ENCODE results near the gene NAA60.
A peak's percentile ranks its signal among the peaks of the same experiment; 100 is the strongest.

NAA60 gene

GRCh38 chr16:3444032-3444388 lies 530 bp downstream of the NAA60 start (continued):
- TF ChIP-seq ZNF747 (tag by site-specific recombination; IDR thresholded peaks at IDR 0.05) (no peak), ZBTB6 (tag by site-specific recombination; IDR thresholded peaks at IDR 0.05) (peak; percentile 65; the same call in 1 of the 2 replicates), ZFP37 (tag by site-specific recombination; IDR thresholded peaks at IDR 0.05) (0 out of 2 replicates have a peak, but pooled peaks have one; percentile 22), HOXD13 (CRISPR knock-in tag; IDR thresholded peaks at IDR 0.05; ENCODE audit: borderline replicate concordance) (no peak), ZNF529 (tag by site-specific recombination; IDR thresholded peaks at IDR 0.05; ENCODE audit: insufficient replicate concordance) (no peak), ZBTB20 (tag by site-specific recombination; IDR thresholded peaks at IDR 0.05) (peak; percentile 93), ZFP41 (tag by site-specific recombination; IDR thresholded peaks at IDR 0.05; ENCODE audit: borderline replicate concordance) (no peak), SP2 (tag by site-specific recombination; IDR thresholded peaks at IDR 0.05) (peak; percentile 29; the same call in 1 of the 2 replicates), ZNF558 (tag by site-specific recombination; IDR thresholded peaks at IDR 0.05) (no peak), ZNF138 (tag by site-specific recombination; IDR thresholded peaks at IDR 0.05; ENCODE audit: borderline replicate concordance) (no peak), ZNF501 (tag by site-specific recombination; IDR thresholded peaks at IDR 0.05) (no peak), ZNF670 (tag by site-specific recombination; IDR thresholded peaks at IDR 0.05; ENCODE audit: low read depth) (no peak), KLF9 (tag by site-specific recombination; IDR thresholded peaks at IDR 0.05; ENCODE audit: low read depth) (no peak), ZNF621 (tag by site-specific recombination; IDR thresholded peaks at IDR 0.05) (no peak)

GRCh38 chr16:3454093-3454492 lies 10.6 kb downstream of the NAA60 start:
- ChIA-PET CTCF (no interaction called here), POLR2A (interaction anchor here (1.8 kb wide), 1 partner anchor 10 kb away, joined by 14 read pairs; the partner anchor contains the start of genes NAA60 and ZNF597)
- peaks cover under 1% of the 10 kb centered on the region; the same call in 1 of the 2 replicates for H3K4me1 ChIP-seq (ENCODE audit: control insufficient read depth, insufficient read depth, low read length)
- no peaks in the 10 kb centered on the region for H3K9me3 ChIP-seq (ENCODE audit: control insufficient read depth, insufficient read depth, low read depth, low read length)
- H3K36me3 ChIP-seq (ENCODE audit: control insufficient read depth in 2 of 2, insufficient read depth in 1 of 2, low read length in 2 of 2) = peaks cover 0 to 9% of the 10 kb centered on the region in 2 experiments; a peak in 2 of 3 replicates
- no peak overlapping the region for H3K27ac ChIP-seq (ENCODE audit: extremely low read depth, low read depth, low read length)
- H3K4me3 ChIP-seq (ENCODE audit: low read depth, low read length) = no peak overlapping the region
- TF ChIP-seq ZNF404 (tag by site-specific recombination; IDR thresholded peaks at IDR 0.05) = no peak
- TF ChIP-seq ZNF600 (tag by site-specific recombination; IDR thresholded peaks at IDR 0.05) = no peak
- TF ChIP-seq ZNF624 (tag by site-specific recombination; IDR thresholded peaks at IDR 0.05) = no peak
- TF ChIP-seq ZNF433 (tag by site-specific recombination; IDR thresholded peaks at IDR 0.05; ENCODE audit: low read depth) = no peak
- TF ChIP-seq ZBTB49 (tag by site-specific recombination; IDR thresholded peaks at IDR 0.05; ENCODE audit: low read depth) = no peak
- TF ChIP-seq HIC1 (tag by site-specific recombination; IDR thresholded peaks at IDR 0.05) = no peak
- TF ChIP-seq ZNF580 (tag by site-specific recombination; IDR thresholded peaks at IDR 0.05) = no peak
- no peak for TF ChIP-seq ZNF664 (tag by site-specific recombination; IDR thresholded peaks at IDR 0.05)
- TF ChIP-seq ZNF324 (tag by site-specific recombination; IDR thresholded peaks at IDR 0.05) = no peak
- no peak for TF ChIP-seq PRDM4 (tag by site-specific recombination; IDR thresholded peaks at IDR 0.05)

Data from HEK293 (cell line).